GM18868 (cell line): ENCODE results near the gene SPAAR.
"Not testable (repeated sequence)": the region's sequence is repeated elsewhere in the genome, so short reads cannot be mapped to it uniquely, and the experiment has no call there.

ENCODE experiments used
- ATAC-seq: cut with Tn5 transposase; IDR thresholded peaks from one replicate; pipeline ENCODE4 v1.9.1; 2021; ENCODE audit warnings: mild to moderate bottlenecking, moderate library complexity; ENCODE audit not compliant: unreplicated experiment

SPAAR gene

GRCh38 chr9:35920051-35920620 lies 10.8 kb downstream of the SPAAR start:
- no peak for ATAC-seq

GRCh38 chr9:35923598-35923926 lies 14.3 kb downstream of the SPAAR start:
- ATAC-seq, result no peak

- ATAC-seq, result no peak
These were observed 14.9 kb downstream of the SPAAR start for GRCh38 chr9:35923927-35924763.

GRCh38 chr9:35928591-35929452 lies 19.5 kb downstream of the SPAAR start:
- ATAC-seq, result no peak

- ATAC-seq, result no peak
These were observed 20.1 kb downstream of the SPAAR start for GRCh38 chr9:35929453-35929718.

GRCh38 chr9:35930521-35930920 lies 21.2 kb downstream of the SPAAR start:
- no peak for ATAC-seq

GRCh38 chr9:35930989-35931388 lies 21.7 kb downstream of the SPAAR start:
- ATAC-seq, result no peak

GRCh38 chr9:35932735-35933134 lies 23.4 kb downstream of the SPAAR start:
- no peak for ATAC-seq

- ATAC-seq, result no peak
These were observed 24.3 kb downstream of the SPAAR start for GRCh38 chr9:35933550-35934067.

GRCh38 chr9:35934069-35934468 lies 24.8 kb downstream of the SPAAR start:
- ATAC-seq, result not testable (repeated sequence)

- no peak for ATAC-seq
These were observed 26.0 kb downstream of the SPAAR start for GRCh38 chr9:35935261-35935660.

- ATAC-seq, result no peak
These were observed 26.6 kb downstream of the SPAAR start for GRCh38 chr9:35935755-35936509.

- ATAC-seq, result no peak
These were observed 27.9 kb downstream of the SPAAR start for GRCh38 chr9:35937227-35937626.

- ATAC-seq, result no peak
These were observed 29.4 kb downstream of the SPAAR start for GRCh38 chr9:35938474-35939356.

GRCh38 chr9:35939679-35940250 lies 30.5 kb downstream of the SPAAR start:
- ATAC-seq, result no peak

GRCh38 chr9:35940458-35941407 lies 31.4 kb downstream of the SPAAR start:
- ATAC-seq, result no peak

- no peak for ATAC-seq
These were observed 33.0 kb downstream of the SPAAR start for GRCh38 chr9:35942286-35942685.

- no peak for ATAC-seq
These were observed 34.9 kb downstream of the SPAAR start for GRCh38 chr9:35944173-35944572.

GRCh38 chr9:35944841-35945240 lies 35.6 kb downstream of the SPAAR start:
- ATAC-seq, result no peak
